H9 (cell line): ENCODE measurements around the gene E4F1. TPM values are rescaled to one million over a fixed set of nuclear protein-coding genes. Genes with fewer than 3 reads are reported as not detected.

Experiments
- DNase-seq: peaks from one replicate; pipeline ENCODE4 v3.0.0-alpha.2; 2017
- H2AFZ ChIP-seq: one replicate; pipeline ENCODE4 v1.6.1; 2013; ENCODE audit warnings: mild to moderate bottlenecking, low read length, control low read depth, moderate library complexity
- H2AK5ac ChIP-seq: 2 replicates; pipeline ENCODE4 v1.6.1; 2013; ENCODE audit warnings: low read length, control low read depth, mixed read lengths; ENCODE audit not compliant: insufficient read length
- H2BK120ac ChIP-seq: one replicate; pipeline ENCODE4 v1.6.1; 2013; ENCODE audit warnings: low read depth, mild to moderate bottlenecking, low read length, control low read depth, inconsistent platforms; ENCODE audit not compliant: poor library complexity, severe bottlenecking
- H2BK12ac ChIP-seq: 2 replicates; pipeline ENCODE4 v1.6.1; 2013; ENCODE audit warnings: low read length, control low read depth, mixed read lengths, low read depth; ENCODE audit not compliant: insufficient read length
- H2BK15ac ChIP-seq: 2 replicates; pipeline ENCODE4 v1.6.1; 2013; ENCODE audit warnings: low read depth, low read length, control low read depth
- H2BK20ac ChIP-seq: one replicate; pipeline ENCODE4 v1.6.1; 2013; ENCODE audit warnings: low read depth, mild to moderate bottlenecking, low read length, control low read depth, inconsistent platforms; ENCODE audit not compliant: poor library complexity, severe bottlenecking
- H2BK5ac ChIP-seq: 2 replicates; pipeline ENCODE4 v1.6.1; 2013; ENCODE audit warnings: low read length, control low read depth, mixed read lengths; ENCODE audit not compliant: insufficient read length
- H3K14ac ChIP-seq: 2 replicates; pipeline ENCODE4 v1.6.1; 2013; ENCODE audit warnings: low read length, control low read depth; ENCODE audit not compliant: insufficient read depth
- H3K18ac ChIP-seq: 2 replicates; pipeline ENCODE4 v1.6.1; 2013; ENCODE audit warnings: low read depth, mild to moderate bottlenecking, mixed read lengths, low read length, control low read depth; ENCODE audit not compliant: insufficient read length
- H3K23ac ChIP-seq: 2 replicates; pipeline ENCODE4 v1.6.1; 2013; ENCODE audit warnings: low read length, control low read depth, mixed read lengths, low read depth; ENCODE audit not compliant: insufficient read length
- H3K23me2 ChIP-seq: 2 replicates; pipeline ENCODE4 v1.6.1; 2013; ENCODE audit warnings: low read depth, mild to moderate bottlenecking, mixed read lengths, low read length, control low read depth; ENCODE audit not compliant: insufficient read length, poor library complexity, severe bottlenecking
- H3K27ac ChIP-seq: 2 replicates; pipeline ENCODE4 v1.5.1; 2013; ENCODE audit warnings: low read length, control low read depth, mixed read lengths, low read depth; ENCODE audit not compliant: insufficient read length
- H3K27me3 ChIP-seq: 2 replicates; pipeline ENCODE4 v1.6.1; 2013; ENCODE audit warnings: low read length, control low read depth, inconsistent platforms; ENCODE audit not compliant: insufficient read depth
- H3K4ac ChIP-seq: 2 replicates; pipeline ENCODE4 v1.6.1; 2013; ENCODE audit warnings: low read depth, mild to moderate bottlenecking, control low read depth, inconsistent platforms, low read length, moderate library complexity
- H3K4me1 ChIP-seq: 2 replicates; pipeline ENCODE4 v1.6.1; 2013; ENCODE audit warnings: low read length, control low read depth, inconsistent platforms; ENCODE audit not compliant: insufficient read depth
- H3K4me2 ChIP-seq: 2 replicates; pipeline ENCODE4 v1.6.1; 2013; ENCODE audit warnings: low read length, control low read depth, mixed read lengths; ENCODE audit not compliant: insufficient read length, insufficient read depth
- H3K56ac ChIP-seq: 2 replicates; pipeline ENCODE4 v1.6.1; 2013; ENCODE audit warnings: low read depth, mild to moderate bottlenecking, mixed read lengths, low read length, control low read depth; ENCODE audit not compliant: insufficient read length
- H3K79me1 ChIP-seq: 2 replicates; pipeline ENCODE4 v1.6.1; 2013; ENCODE audit warnings: low read depth, mild to moderate bottlenecking, moderate library complexity, low read length, control low read depth, inconsistent platforms; ENCODE audit not compliant: insufficient read depth, poor library complexity, severe bottlenecking
- H3K79me2 ChIP-seq: 2 replicates; pipeline ENCODE4 v1.6.1; 2013; ENCODE audit warnings: low read length, control low read depth, inconsistent platforms; ENCODE audit not compliant: insufficient read depth
- H3K9ac ChIP-seq: 2 replicates; pipeline ENCODE4 v1.6.1; 2013; ENCODE audit warnings: low read length, control low read depth, mixed read lengths; ENCODE audit not compliant: insufficient read length; ENCODE audit errors: extremely low read depth
- H3K9me3 ChIP-seq: one replicate; pipeline ENCODE4 v1.6.1; 2013; ENCODE audit warnings: low read depth, low read length, inconsistent platforms; ENCODE audit not compliant: control insufficient read depth
- H3T11ph ChIP-seq: one replicate; pipeline ENCODE4 v1.6.1; 2013; ENCODE audit warnings: mild to moderate bottlenecking, low read length, control low read depth, inconsistent platforms
- H4K20me1 ChIP-seq: one replicate; pipeline ENCODE4 v1.6.1; 2013; ENCODE audit not compliant: control insufficient read depth, insufficient read length, insufficient read depth
- H4K5ac ChIP-seq: 2 replicates; pipeline ENCODE4 v1.6.1; 2013; ENCODE audit warnings: low read depth, mild to moderate bottlenecking, mixed read lengths, low read length, control low read depth; ENCODE audit not compliant: insufficient read length
- H4K8ac ChIP-seq: replicated peaks from 2 replicates; pipeline ENCODE4 v1.6.1; 2013; ENCODE audit warnings: low read length, control low read depth, mixed read lengths, low read depth; ENCODE audit not compliant: insufficient read length
- H4K91ac ChIP-seq: 2 replicates; pipeline ENCODE4 v1.6.1; 2013; ENCODE audit warnings: low read depth, mild to moderate bottlenecking, moderate library complexity, mixed read lengths, low read length, control low read depth; ENCODE audit not compliant: insufficient read length
- H3K27ac Mint-ChIP-seq, 3 experiments: 2 replicates in 2 of 3; 3 replicates in 1 of 3; pipeline ENCODE4 v1.8.0; 2020 to 2021; ENCODE audit warnings: mixed read lengths in 3 of 3, mild to moderate bottlenecking in 1 of 3, moderate library complexity in 1 of 3
- H3K27me3 Mint-ChIP-seq: 2 replicates; pipeline ENCODE4 v1.8.0; 2021; ENCODE audit warnings: low read depth, mild to moderate bottlenecking, moderate library complexity, mixed read lengths
- H3K36me3 Mint-ChIP-seq, 3 experiments: 2 replicates in 2 of 3; 3 replicates in 1 of 3; pipeline ENCODE4 v1.8.0; 2020 to 2021; ENCODE audit warnings: low read depth in 3 of 3, mixed read lengths in 3 of 3; ENCODE audit not compliant: insufficient read depth in 1 of 3
- H3K4me1 Mint-ChIP-seq, 2 experiments: 2 replicates each; pipeline ENCODE4 v1.8.0; 2020; ENCODE audit warnings: mixed read lengths in 2 of 2
- H3K4me3 Mint-ChIP-seq, 2 experiments: 2 replicates in 1 of 2; 3 replicates in 1 of 2; pipeline ENCODE4 v1.8.0; 2020 to 2021; ENCODE audit warnings: mild to moderate bottlenecking in 2 of 2, mixed read lengths in 2 of 2, moderate library complexity in 1 of 2
- H3K9me3 Mint-ChIP-seq, 2 experiments: 2 replicates in 1 of 2; 3 replicates in 1 of 2; pipeline ENCODE4 v1.8.0; 2020; ENCODE audit warnings: mild to moderate bottlenecking in 2 of 2, mixed read lengths in 2 of 2, moderate library complexity in 1 of 2
- WGBS: extraction: QIAGEN DNeasy Blood & Tissue Kit; methylation state at CpG from one replicate; pipeline ENCODE4 v1.1.7; 2013; ENCODE audit warnings: missing lambda C conversion rate, low lambda C conversion rate, mixed read lengths; ENCODE audit not compliant: insufficient read length; ENCODE audit errors: extremely low coverage; 5-methylcytosine and 5-hydroxymethylcytosine counted together
- total RNA-seq: library from RNA; stranded (reverse); gene quantifications from 2 replicates; pipeline ENCODE4 v1.2.1, GENCODE V29; 2021
- TF ChIP-seq, protein P1 (sequence below): fragments of 200-600 bp; sonication (generic); conservative IDR thresholded peaks from 3 replicates; pipeline ENCODE4 v1.8.0; 2021; ENCODE audit warnings: antibody characterized with exemption, mild to moderate bottlenecking

Gene E4F1
- total RNA-seq, 1 experiment from 2014 or later: 35.9 TPM

- H3K4me1 Mint-ChIP-seq: no peaks in the 10 kb centered on the region; a peak in 1 of 4 replicates
- no peak overlapping the region for H2BK15ac ChIP-seq
- H2BK120ac ChIP-seq: no peak overlapping the region
- no peak overlapping the region for H3K14ac ChIP-seq
- H3K4ac ChIP-seq: no peak overlapping the region
- no CpG with 5 or more reads among the region's 29 CpGs for WGBS
- H4K91ac ChIP-seq: no peak overlapping the region
- peaks cover 2 to 31% (median 18%) of the 10 kb centered on the region in 3 experiments; a peak in 6 of 7 replicates for H3K36me3 Mint-ChIP-seq
- TF ChIP-seq, protein P1, sequence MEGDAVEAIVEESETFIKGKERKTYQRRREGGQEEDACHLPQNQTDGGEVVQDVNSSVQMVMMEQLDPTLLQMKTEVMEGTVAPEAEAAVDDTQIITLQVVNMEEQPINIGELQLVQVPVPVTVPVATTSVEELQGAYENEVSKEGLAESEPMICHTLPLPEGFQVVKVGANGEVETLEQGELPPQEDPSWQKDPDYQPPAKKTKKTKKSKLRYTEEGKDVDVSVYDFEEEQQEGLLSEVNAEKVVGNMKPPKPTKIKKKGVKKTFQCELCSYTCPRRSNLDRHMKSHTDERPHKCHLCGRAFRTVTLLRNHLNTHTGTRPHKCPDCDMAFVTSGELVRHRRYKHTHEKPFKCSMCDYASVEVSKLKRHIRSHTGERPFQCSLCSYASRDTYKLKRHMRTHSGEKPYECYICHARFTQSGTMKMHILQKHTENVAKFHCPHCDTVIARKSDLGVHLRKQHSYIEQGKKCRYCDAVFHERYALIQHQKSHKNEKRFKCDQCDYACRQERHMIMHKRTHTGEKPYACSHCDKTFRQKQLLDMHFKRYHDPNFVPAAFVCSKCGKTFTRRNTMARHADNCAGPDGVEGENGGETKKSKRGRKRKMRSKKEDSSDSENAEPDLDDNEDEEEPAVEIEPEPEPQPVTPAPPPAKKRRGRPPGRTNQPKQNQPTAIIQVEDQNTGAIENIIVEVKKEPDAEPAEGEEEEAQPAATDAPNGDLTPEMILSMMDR: no peak
- no peak overlapping the region for H3K18ac ChIP-seq
- no peak overlapping the region for H3K27ac ChIP-seq
- H2BK20ac ChIP-seq: no peak overlapping the region
- H3K4me3 Mint-ChIP-seq: no peak overlapping the region
- H2AFZ ChIP-seq: no peak overlapping the region
- H2BK12ac ChIP-seq: no peak overlapping the region
- no peaks in the 10 kb centered on the region for H3K27me3 ChIP-seq
- H3K9ac ChIP-seq: no peak overlapping the region
- H3K9me3 ChIP-seq: no peaks in the 10 kb centered on the region
- H3K27me3 Mint-ChIP-seq: peaks cover 2% of the 10 kb centered on the region
- peaks cover 3% of the 10 kb centered on the region; the same call in 1 of the 2 replicates for H3K79me2 ChIP-seq
- H3K27ac Mint-ChIP-seq: no peak overlapping the region
- H3T11ph ChIP-seq: no peak overlapping the region
- peaks cover under 1% of the 10 kb centered on the region for H3K23me2 ChIP-seq
- DNase-seq: no peak
- H4K20me1 ChIP-seq: no peaks in the 10 kb centered on the region
- no peak overlapping the region for H3K4me2 ChIP-seq
- H3K4me1 ChIP-seq: no peaks in the 10 kb centered on the region
- H3K9me3 Mint-ChIP-seq: no peaks in the 10 kb centered on the region
- H3K56ac ChIP-seq: no peak overlapping the region
- no peak overlapping the region for H3K23ac ChIP-seq
- no peak overlapping the region for H4K5ac ChIP-seq
- H2AK5ac ChIP-seq: no peak overlapping the region
- no peaks in the 10 kb centered on the region for H3K79me1 ChIP-seq
- no peak overlapping the region for H4K8ac ChIP-seq
- H2BK5ac ChIP-seq: no peak overlapping the region
Measured at GRCh38 chr16:2231016-2231931, 7.9 kb downstream of the E4F1 start.
